ENCODE measurements around the gene MAP2K7.

Gene MAP2K7

DNA sequence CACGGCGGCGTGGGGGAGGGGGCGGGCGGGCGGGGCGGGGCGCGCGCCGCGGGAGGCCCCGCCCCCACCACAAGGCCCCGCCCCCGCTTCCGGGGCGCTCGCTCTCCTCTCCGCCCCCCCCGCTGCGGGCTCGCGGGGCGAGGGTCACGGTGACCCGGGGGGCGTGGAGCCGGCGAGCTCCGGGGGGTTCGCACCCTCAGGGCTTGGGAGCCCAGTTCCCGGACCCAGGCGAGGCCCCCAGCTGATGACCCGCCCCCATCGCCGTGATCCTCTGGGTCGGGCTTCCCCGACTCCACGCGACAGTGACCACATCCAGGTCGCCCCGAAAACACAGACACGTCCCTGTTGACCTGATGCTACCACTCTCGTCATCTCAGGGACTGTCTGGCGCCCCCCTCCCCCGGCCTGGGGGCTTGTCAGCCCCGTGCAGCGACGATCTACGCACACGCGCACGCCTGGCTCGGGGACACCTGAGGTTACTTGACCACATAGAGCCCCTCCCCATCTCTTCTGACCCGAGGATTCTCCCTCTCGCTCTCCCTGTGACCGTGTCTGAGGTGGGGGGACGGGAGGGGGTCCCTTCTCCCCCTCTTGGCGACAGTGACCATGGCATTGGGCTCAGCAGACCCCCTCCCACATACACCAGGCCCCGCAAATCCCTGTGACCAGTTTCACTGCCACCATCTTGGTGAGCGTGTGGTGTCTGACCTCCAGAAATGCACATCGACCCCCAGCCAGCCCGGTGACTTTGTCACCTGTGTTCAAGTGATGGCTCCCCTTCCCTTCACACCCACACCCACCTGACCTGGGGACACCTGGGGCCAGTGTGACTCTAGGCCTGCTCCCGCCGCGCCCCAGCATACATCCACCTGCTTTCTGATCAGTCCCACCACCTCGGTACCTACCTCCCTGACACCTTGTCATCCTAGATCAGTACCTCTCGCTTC, 670 bp downstream of the MAP2K7 start:
- H3K4me3 ChIP-seq (ENCODE audit: low read length) = peak overlapping the region; percentile 96
- H3K4me1 ChIP-seq (ENCODE audit: control insufficient read depth, insufficient read depth, low read length) = peaks cover 23% of the 10 kb centered on the region
- peak; percentile 73 for DNase-seq (ENCODE audit: low read depth)
- H3K36me3 ChIP-seq (ENCODE audit: control insufficient read depth, insufficient read depth, low read length, severe bottlenecking) = peaks cover 12% of the 10 kb centered on the region
- H3K27me3 ChIP-seq (replicated peaks; ENCODE audit: control insufficient read depth, insufficient read depth, low read length) = no peaks in the 10 kb centered on the region
- H3K9ac ChIP-seq (ENCODE audit: low read length) = peak overlapping the region; percentile 95
- no peaks in the 10 kb centered on the region for H3K9me3 ChIP-seq (ENCODE audit: control insufficient read depth, low read length)

- DNase-seq (ENCODE audit: low read depth) = no peak
- Histone ChIP-seq H3K9ac (ENCODE audit: low read length) (peak overlapping the region; percentile 95), H3K4me3 (ENCODE audit: low read length) (peak overlapping the region; percentile 96), H3K27me3 (replicated peaks; ENCODE audit: control insufficient read depth, insufficient read depth, low read length) (no peaks in the 10 kb centered on the region), H3K36me3 (ENCODE audit: control insufficient read depth, insufficient read depth, low read length, severe bottlenecking) (peaks cover 11% of the 10 kb centered on the region), H3K9me3 (ENCODE audit: control insufficient read depth, low read length) (no peaks in the 10 kb centered on the region), H3K4me1 (ENCODE audit: control insufficient read depth, insufficient read depth, low read length) (peaks cover 23% of the 10 kb centered on the region)
Measured at GRCh38 chr19:7905268-7905667, 1.6 kb downstream of the MAP2K7 start.

- H3K4me1 ChIP-seq (ENCODE audit: control insufficient read depth, insufficient read depth, low read length) = peaks cover 23% of the 10 kb centered on the region
- H3K4me3 ChIP-seq (ENCODE audit: low read length) = no peak overlapping the region
- no peak for DNase-seq (ENCODE audit: low read depth)
- peaks cover 17% of the 10 kb centered on the region for H3K36me3 ChIP-seq (ENCODE audit: control insufficient read depth, insufficient read depth, low read length, severe bottlenecking)
- no peaks in the 10 kb centered on the region for H3K9me3 ChIP-seq (ENCODE audit: control insufficient read depth, low read length)
- no peak overlapping the region for H3K9ac ChIP-seq (ENCODE audit: low read length)
- H3K27me3 ChIP-seq (replicated peaks; ENCODE audit: control insufficient read depth, insufficient read depth, low read length) = no peaks in the 10 kb centered on the region
Measured at GRCh38 chr19:7905859-7906258, 2.2 kb downstream of the MAP2K7 start.

DNA sequence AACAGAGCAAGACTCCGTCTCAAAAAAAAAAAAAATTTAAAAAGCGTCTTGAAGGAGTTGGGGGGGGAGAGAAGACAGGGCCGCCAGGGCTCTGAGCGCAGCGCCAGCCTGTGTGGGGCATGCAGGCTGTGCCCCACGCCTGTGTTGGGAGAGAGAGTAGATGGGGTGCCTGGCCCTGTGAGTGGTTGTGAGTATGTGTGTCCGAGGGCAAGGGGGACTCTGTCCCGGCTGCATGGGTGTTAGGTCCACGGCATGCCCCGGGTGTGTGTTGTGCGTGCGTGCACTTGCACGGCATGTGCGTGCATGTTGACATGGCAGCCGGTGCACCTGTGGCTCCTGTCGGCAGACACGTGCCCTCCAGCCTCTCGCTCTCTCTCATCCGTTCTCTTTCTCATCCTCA, 3.4 kb downstream of the MAP2K7 start:
- H3K27me3 ChIP-seq (replicated peaks; ENCODE audit: control insufficient read depth, insufficient read depth, low read length) = no peaks in the 10 kb centered on the region
- DNase-seq (ENCODE audit: low read depth) = no peak
- peaks cover 21% of the 10 kb centered on the region for H3K4me1 ChIP-seq (ENCODE audit: control insufficient read depth, insufficient read depth, low read length)
- no peak overlapping the region for H3K9ac ChIP-seq (ENCODE audit: low read length)
- H3K9me3 ChIP-seq (ENCODE audit: control insufficient read depth, low read length) = no peaks in the 10 kb centered on the region
- H3K4me3 ChIP-seq (ENCODE audit: low read length) = no peak overlapping the region
- peaks cover 30% of the 10 kb centered on the region for H3K36me3 ChIP-seq (ENCODE audit: control insufficient read depth, insufficient read depth, low read length, severe bottlenecking)

DNA sequence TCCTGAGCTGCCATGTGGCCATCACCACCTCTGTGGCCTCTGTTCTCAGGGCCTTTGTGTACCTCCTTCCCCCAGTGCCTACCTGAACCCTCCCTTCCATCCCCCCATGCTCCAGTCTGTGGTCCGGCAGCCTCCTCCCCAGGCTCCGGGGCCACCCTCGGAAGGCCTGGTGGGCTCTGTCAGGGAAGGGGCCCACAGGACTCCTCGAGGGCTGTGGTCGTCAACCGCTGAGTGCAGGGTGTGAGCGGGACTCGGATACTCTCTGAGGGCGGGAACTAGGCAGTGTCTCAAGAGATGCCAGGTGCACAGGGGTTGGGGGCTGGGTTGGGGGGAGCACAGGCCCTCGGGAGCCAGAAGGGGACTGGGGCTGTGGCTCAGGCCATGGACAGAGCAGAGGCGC, 3.9 kb downstream of the MAP2K7 start:
- DNase-seq (ENCODE audit: low read depth) = no peak
- Histone ChIP-seq H3K36me3 (ENCODE audit: control insufficient read depth, insufficient read depth, low read length, severe bottlenecking) (peaks cover 32% of the 10 kb centered on the region), H3K4me3 (ENCODE audit: low read length) (no peak overlapping the region), H3K27me3 (replicated peaks; ENCODE audit: control insufficient read depth, insufficient read depth, low read length) (no peaks in the 10 kb centered on the region), H3K4me1 (ENCODE audit: control insufficient read depth, insufficient read depth, low read length) (peaks cover 19% of the 10 kb centered on the region), H3K9ac (ENCODE audit: low read length) (no peak overlapping the region), H3K9me3 (ENCODE audit: control insufficient read depth, low read length) (no peaks in the 10 kb centered on the region)

DNA sequence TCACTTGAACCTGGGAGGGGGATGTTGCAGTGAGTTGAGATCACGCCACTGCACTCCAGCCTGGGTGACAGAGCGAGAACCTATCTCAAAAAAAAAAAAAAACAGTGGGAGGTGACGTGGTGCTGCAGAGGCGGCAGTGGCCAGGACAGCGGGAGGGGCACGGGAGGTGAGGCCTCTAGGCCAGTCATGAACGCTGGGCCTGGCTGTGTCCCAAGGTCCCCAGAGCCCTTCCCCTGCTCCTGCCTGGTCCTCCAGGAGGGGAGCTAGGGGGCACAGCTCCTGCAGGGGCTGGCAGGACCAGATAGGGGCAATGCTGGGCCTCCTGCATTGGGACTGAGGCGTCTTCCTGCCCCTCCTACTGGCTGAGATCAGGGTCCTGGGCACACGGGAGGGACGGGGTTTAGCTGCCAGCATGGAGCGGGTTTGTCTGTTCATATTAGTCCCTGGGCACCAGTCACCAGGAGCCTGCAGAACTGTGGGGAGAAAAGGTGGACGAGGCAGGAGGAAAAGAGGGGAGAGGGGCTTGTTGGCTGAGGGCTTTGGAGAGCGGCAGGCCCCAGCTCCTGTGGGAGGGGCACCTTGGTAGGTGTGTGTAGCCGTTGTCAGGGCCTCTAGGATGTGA, 4.5 kb downstream of the MAP2K7 start:
- Histone ChIP-seq H3K27me3 (replicated peaks; ENCODE audit: control insufficient read depth, insufficient read depth, low read length) (no peaks in the 10 kb centered on the region), H3K36me3 (ENCODE audit: control insufficient read depth, insufficient read depth, low read length, severe bottlenecking) (peaks cover 35% of the 10 kb centered on the region), H3K9me3 (ENCODE audit: control insufficient read depth, low read length) (no peaks in the 10 kb centered on the region), H3K9ac (ENCODE audit: low read length) (no peak overlapping the region), H3K4me1 (ENCODE audit: control insufficient read depth, insufficient read depth, low read length) (peaks cover 12% of the 10 kb centered on the region), H3K4me3 (ENCODE audit: low read length) (no peak overlapping the region)
- DNase-seq (ENCODE audit: low read depth) = no peak

DNA sequence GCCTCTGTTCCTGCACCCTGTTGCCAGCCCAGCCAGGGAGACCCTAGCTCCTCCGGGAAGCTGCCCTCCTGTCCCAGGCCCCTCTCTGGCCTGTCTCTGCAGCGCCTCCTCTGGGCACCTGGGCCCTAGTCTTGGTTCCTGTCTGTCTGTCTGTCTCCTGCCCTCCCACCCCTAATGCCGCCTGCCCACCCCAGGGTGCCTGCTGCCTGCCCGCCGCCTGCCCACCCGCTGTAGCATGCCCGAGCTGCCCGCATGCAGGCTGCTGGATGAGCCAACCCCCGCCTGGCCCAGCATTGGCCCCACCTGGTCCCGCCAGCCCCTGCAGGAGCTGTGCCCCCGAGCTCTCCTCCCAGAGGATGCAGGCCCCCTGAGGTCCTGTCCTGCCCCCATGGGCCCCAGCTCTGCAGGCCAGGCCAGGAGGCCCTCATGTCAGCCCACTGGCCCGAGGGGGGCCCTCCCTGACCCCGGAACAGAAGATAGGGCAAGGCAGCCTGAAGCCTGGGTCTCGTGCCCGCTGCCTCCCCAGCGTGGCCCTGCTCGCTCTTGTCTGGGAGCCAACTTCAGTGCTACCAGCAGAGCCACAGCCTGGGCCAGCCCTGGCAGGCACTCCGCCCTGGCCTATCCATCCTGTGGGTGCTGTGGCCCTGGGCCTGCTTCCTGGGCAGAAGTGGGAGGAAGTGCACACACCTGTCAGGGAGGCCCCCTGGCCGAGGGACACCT, 5.2 kb downstream of the MAP2K7 start:
- DNase-seq (ENCODE audit: low read depth) = no peak
- peaks cover 35% of the 10 kb centered on the region for H3K36me3 ChIP-seq (ENCODE audit: control insufficient read depth, insufficient read depth, low read length, severe bottlenecking)

DNA sequence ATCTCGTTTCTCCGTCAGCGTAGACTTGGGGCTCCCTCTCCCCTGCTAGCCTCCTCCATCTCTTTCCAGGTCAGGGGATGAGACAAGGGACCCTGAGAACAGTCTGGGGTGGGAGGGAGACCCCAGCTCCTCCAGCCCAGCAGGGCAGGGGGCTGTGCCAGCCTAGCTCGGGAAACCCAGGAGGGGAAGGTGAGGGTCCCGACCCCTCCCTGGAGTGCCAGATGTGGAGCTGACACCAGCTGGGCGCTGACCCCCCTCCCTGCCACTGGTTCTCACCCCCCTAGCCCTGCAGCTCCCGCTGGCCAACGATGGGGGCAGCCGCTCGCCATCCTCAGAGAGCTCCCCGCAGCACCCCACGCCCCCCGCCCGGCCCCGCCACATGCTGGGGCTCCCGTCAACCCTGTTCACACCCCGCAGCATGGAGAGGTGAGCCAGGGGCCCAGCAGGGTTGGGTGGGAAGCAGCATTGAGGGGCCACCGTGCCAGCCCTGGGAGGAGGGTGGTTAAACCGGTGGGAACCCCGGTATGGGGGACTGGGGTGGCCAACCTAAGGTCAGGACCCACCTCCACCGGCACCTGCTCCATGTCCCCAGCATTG, 5.9 kb downstream of the MAP2K7 start:
- Histone ChIP-seq H3K36me3 (ENCODE audit: control insufficient read depth, insufficient read depth, low read length, severe bottlenecking) (peaks cover 35% of the 10 kb centered on the region), H3K4me3 (ENCODE audit: low read length) (no peak overlapping the region), H3K9me3 (ENCODE audit: control insufficient read depth, low read length) (no peaks in the 10 kb centered on the region), H3K27me3 (replicated peaks; ENCODE audit: control insufficient read depth, insufficient read depth, low read length) (no peaks in the 10 kb centered on the region), H3K9ac (ENCODE audit: low read length) (no peak overlapping the region), H3K4me1 (ENCODE audit: control insufficient read depth, insufficient read depth, low read length) (peaks cover 10% of the 10 kb centered on the region)
- DNase-seq (ENCODE audit: low read depth) = no peak

More for the DNA sequence above, 5.2 kb downstream of the MAP2K7 start:
- no peaks in the 10 kb centered on the region for H3K9me3 ChIP-seq (ENCODE audit: control insufficient read depth, low read length)
- H3K4me3 ChIP-seq (ENCODE audit: low read length) = no peak overlapping the region
- no peak overlapping the region for H3K9ac ChIP-seq (ENCODE audit: low read length)
- H3K27me3 ChIP-seq (replicated peaks; ENCODE audit: control insufficient read depth, insufficient read depth, low read length) = no peaks in the 10 kb centered on the region
- peaks cover 12% of the 10 kb centered on the region for H3K4me1 ChIP-seq (ENCODE audit: control insufficient read depth, insufficient read depth, low read length)

- Histone ChIP-seq H3K9me3 (ENCODE audit: control insufficient read depth, low read length) (no peaks in the 10 kb centered on the region), H3K36me3 (ENCODE audit: control insufficient read depth, insufficient read depth, low read length, severe bottlenecking) (peaks cover 35% of the 10 kb centered on the region), H3K4me3 (ENCODE audit: low read length) (no peak overlapping the region), H3K9ac (ENCODE audit: low read length) (no peak overlapping the region), H3K27me3 (replicated peaks; ENCODE audit: control insufficient read depth, insufficient read depth, low read length) (no peaks in the 10 kb centered on the region), H3K4me1 (ENCODE audit: control insufficient read depth, insufficient read depth, low read length) (peaks cover 2% of the 10 kb centered on the region)
- DNase-seq (ENCODE audit: low read depth) = no peak
Measured at GRCh38 chr19:7910321-7911161, 6.9 kb downstream of the MAP2K7 start.

DNA sequence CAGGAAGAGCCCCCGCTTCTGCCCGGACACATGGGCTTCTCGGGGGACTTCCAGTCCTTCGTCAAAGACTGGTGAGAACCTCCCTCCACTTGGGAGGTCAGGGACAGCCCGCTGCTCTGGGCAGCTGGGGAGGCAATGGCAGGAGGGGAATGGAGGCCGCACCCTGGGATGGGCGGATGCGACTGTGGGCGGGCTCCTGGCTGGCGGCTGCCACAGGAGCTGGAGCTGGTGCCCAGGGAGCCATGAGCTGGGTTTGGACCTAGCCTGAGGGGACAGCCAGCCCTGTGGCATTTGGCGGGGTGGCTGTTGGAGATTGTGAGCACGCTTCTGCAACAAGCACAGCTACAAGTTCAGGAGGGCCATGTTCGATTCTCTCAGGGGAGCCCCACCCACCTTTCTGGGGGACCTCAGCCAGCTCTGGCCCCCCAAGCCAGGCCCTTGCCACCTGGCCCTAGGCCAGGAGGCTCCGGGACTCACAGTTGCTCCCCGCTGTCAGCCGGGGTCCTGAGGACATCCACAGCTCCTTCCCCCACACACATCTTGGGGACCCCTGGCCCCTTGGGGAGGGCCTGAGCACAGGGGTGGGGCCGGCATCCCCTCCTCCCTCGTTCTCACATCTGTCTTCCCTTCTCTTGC, 7.9 kb downstream of the MAP2K7 start:
- Histone ChIP-seq H3K27me3 (replicated peaks; ENCODE audit: control insufficient read depth, insufficient read depth, low read length) (no peaks in the 10 kb centered on the region), H3K9me3 (ENCODE audit: control insufficient read depth, low read length) (no peaks in the 10 kb centered on the region), H3K36me3 (ENCODE audit: control insufficient read depth, insufficient read depth, low read length, severe bottlenecking) (peaks cover 29% of the 10 kb centered on the region), H3K4me1 (ENCODE audit: control insufficient read depth, insufficient read depth, low read length) (peaks cover 6% of the 10 kb centered on the region), H3K9ac (ENCODE audit: low read length) (no peak overlapping the region), H3K4me3 (ENCODE audit: low read length) (no peak overlapping the region)
- DNase-seq (ENCODE audit: low read depth) = no peak

Data from adipocyte (in vitro differentiated cells).